Effector memory CD4-positive, alpha-beta T cell (primary cell): Measurements from ENCODE around the gene CCDC80.

ENCODE experiments used
- DNase-seq, 3 donors: peaks; one replicate each; pipeline ENCODE4 v3.0.0-alpha.2; 2020
- H3K27ac ChIP-seq: 2 replicates; pipeline ENCODE4 v1.7.0; 2013; ENCODE audit warnings: mild to moderate bottlenecking, low read length, moderate library complexity; ENCODE audit not compliant: insufficient read depth, poor library complexity, severe bottlenecking
- H3K27me3 ChIP-seq: replicated peaks from 2 replicates; pipeline ENCODE4 v1.7.0; 2013; ENCODE audit warnings: mild to moderate bottlenecking, low read length; ENCODE audit not compliant: insufficient read depth, control insufficient read depth, poor library complexity, severe bottlenecking
- H3K36me3 ChIP-seq: 2 replicates; pipeline ENCODE4 v1.7.0; 2013; ENCODE audit warnings: mild to moderate bottlenecking, low read length, moderate library complexity; ENCODE audit not compliant: control insufficient read depth, insufficient read depth
- H3K4me1 ChIP-seq: 2 replicates; pipeline ENCODE4 v1.7.0; 2013; ENCODE audit warnings: low read length, mild to moderate bottlenecking; ENCODE audit not compliant: control insufficient read depth, insufficient read depth, poor library complexity, severe bottlenecking
- H3K4me3 ChIP-seq: 2 replicates; pipeline ENCODE4 v1.7.0; 2013; ENCODE audit warnings: low read length, low read depth, mild to moderate bottlenecking; ENCODE audit not compliant: insufficient read depth, poor library complexity, severe bottlenecking
- H3K9me3 ChIP-seq: 2 replicates; pipeline ENCODE4 v1.7.0; 2013; ENCODE audit warnings: mild to moderate bottlenecking, low read length, moderate library complexity; ENCODE audit not compliant: control insufficient read depth
- total RNA-seq, 3 donors: gene quantifications; one replicate each; lab custom pipeline; 2026; lab: John Stamatoyannopoulos, UW

The CCDC80 gene, protein sequence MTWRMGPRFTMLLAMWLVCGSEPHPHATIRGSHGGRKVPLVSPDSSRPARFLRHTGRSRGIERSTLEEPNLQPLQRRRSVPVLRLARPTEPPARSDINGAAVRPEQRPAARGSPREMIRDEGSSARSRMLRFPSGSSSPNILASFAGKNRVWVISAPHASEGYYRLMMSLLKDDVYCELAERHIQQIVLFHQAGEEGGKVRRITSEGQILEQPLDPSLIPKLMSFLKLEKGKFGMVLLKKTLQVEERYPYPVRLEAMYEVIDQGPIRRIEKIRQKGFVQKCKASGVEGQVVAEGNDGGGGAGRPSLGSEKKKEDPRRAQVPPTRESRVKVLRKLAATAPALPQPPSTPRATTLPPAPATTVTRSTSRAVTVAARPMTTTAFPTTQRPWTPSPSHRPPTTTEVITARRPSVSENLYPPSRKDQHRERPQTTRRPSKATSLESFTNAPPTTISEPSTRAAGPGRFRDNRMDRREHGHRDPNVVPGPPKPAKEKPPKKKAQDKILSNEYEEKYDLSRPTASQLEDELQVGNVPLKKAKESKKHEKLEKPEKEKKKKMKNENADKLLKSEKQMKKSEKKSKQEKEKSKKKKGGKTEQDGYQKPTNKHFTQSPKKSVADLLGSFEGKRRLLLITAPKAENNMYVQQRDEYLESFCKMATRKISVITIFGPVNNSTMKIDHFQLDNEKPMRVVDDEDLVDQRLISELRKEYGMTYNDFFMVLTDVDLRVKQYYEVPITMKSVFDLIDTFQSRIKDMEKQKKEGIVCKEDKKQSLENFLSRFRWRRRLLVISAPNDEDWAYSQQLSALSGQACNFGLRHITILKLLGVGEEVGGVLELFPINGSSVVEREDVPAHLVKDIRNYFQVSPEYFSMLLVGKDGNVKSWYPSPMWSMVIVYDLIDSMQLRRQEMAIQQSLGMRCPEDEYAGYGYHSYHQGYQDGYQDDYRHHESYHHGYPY
- total RNA-seq = 0 reads per million in 3 donors

DNA sequence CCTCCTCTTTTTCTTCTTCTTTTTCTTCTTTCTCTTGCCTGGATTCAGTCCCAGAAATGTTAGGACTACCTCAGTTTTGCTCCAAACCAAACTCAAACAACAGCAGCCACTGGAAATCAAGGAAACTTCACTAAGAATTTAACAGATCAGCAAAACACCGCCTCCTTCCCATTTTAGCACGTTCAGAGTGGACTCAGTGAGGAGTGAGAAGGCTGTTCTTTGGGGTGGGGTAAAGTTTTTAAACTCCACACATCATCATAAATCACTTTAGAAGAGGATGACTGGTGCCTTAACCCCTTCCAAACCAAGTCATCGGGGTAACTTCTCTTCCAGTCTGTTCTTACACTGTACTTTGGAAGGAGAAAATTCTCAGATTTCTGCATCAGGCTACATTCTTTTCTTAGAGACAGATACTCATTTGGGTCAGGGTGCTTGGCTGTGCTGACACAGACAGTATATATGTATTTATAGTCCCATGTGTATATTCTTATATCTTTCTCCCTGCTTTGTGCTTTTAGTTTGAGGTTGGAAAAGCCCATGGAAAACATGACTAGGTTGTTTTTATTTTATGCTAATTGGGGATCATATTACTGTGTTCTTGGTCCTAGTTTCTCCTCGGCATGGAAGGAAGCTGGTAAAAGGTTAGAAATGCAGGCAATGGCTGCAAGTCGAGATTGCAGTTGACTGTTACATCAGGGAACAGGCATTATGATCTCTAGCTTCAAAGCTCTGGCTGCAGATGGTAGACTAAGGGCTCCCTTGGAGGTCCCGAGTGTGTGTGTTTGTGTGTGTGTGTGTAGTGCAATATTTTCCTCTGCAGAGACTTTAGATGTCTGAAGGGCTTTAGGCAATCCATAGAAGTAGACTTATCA is at the start of gene CCDC80:
Gene CCDC80 (minus strand): TSS at position 214 of the 872 bp plus-strand sequence. CDS start 1,238 bp downstream, outside the sequence.
- Histone ChIP-seq H3K9me3 (no peaks in the 10 kb centered on the region), H3K4me1 (no peaks in the 10 kb centered on the region), H3K4me3 (no peak within 1 kb of the TSS), H3K36me3 (no peaks in the 10 kb centered on the region), H3K27me3 (peaks cover 2% of the 10 kb centered on the region), H3K27ac (no peak within 1 kb of the TSS)
- no peak for DNase-seq

DNA sequence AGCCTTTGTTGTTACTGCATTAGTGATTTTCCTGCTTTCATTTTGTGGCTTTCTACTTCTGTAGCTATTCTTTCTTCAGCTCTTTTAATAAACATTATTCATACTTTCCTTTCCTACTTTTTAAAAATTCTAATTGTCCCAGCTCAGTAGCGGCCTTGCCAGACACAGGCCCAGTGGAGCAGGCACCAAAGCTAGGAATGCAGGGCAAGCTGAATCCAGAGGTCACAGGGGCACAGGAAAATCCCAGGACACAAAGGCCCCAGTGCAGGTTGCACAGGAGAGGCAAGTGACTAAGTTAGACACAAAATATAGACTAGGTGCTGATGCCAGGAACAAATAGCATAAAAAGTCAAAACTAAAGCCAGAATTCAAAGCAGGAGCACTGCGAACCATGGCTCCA is 49.0 kb upstream of the CCDC80 start:
- Histone ChIP-seq H3K27me3 (no peaks in the 10 kb centered on the region), H3K4me3 (no peak overlapping the region), H3K36me3 (no peaks in the 10 kb centered on the region), H3K9me3 (no peaks in the 10 kb centered on the region), H3K4me1 (no peaks in the 10 kb centered on the region), H3K27ac (no peak overlapping the region)
- DNase-seq = no peak

DNA sequence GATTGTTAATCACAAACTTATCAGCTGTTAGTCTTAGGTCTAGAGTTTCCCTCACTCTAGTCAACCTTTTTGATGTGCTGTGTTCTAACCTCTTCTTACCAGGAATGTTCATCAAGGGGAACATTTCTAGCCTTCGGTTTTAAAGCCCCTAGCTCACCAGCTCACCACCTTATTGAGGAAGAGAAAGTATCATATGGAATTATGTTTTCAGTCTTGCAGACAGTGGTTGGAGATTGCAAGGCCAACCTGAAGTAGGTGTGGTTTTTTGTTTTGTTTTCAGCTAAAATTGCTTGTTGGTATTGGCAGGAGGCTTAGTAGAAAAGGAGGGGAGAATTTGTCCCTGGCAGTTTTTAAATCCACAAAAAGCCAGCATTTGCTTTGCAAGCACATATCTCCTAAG is 48.4 kb upstream of the CCDC80 start:
- no peaks in the 10 kb centered on the region for H3K36me3 ChIP-seq
- H3K4me3 ChIP-seq = no peak overlapping the region
- no peaks in the 10 kb centered on the region for H3K27me3 ChIP-seq
- H3K4me1 ChIP-seq = no peaks in the 10 kb centered on the region
- no peaks in the 10 kb centered on the region for H3K9me3 ChIP-seq
- H3K27ac ChIP-seq = no peak overlapping the region
- no peak for DNase-seq

GRCh38 chr3:112688819-112689218 is 47.9 kb upstream of the CCDC80 start:
- Histone ChIP-seq H3K4me1 (no peaks in the 10 kb centered on the region), H3K27ac (no peak overlapping the region), H3K27me3 (no peaks in the 10 kb centered on the region), H3K9me3 (no peaks in the 10 kb centered on the region), H3K4me3 (no peak overlapping the region), H3K36me3 (no peaks in the 10 kb centered on the region)
- DNase-seq = no peak

DNA sequence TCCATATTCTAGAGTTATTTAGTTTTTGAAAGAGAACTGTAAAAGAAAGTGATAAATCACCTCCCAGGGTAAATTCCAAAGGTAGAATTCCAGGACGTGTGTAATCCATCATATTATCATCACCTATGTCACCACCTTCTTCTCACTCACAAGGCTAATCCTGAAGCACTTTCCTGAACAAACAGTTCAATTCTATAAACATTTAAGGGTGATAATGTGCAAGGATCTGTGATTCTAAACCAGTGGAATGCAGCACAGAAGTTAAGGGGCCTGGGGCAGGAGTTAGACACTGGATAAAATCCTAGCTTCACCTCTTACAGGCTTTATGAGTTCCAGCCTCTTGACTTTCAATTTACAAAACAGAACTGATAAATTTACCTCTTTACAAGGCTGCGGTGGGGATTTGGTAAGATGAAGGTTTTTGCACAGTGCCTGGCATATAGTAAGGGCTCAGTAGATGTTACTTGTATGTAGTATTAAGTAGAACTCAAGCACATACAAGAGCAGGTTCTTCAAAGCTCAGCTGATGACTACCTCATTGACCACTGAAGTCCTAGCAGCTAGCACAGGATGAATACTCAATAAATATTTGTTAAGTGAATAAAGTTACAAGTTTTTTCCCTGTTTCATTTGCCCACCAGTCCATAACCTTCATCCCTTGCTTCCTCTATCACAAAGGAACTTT is 47.3 kb upstream of the CCDC80 start:
- Histone ChIP-seq H3K27me3 (no peaks in the 10 kb centered on the region), H3K4me3 (no peak overlapping the region), H3K36me3 (no peaks in the 10 kb centered on the region), H3K27ac (no peak overlapping the region), H3K9me3 (no peaks in the 10 kb centered on the region), H3K4me1 (no peaks in the 10 kb centered on the region)
- DNase-seq = no peak

DNA sequence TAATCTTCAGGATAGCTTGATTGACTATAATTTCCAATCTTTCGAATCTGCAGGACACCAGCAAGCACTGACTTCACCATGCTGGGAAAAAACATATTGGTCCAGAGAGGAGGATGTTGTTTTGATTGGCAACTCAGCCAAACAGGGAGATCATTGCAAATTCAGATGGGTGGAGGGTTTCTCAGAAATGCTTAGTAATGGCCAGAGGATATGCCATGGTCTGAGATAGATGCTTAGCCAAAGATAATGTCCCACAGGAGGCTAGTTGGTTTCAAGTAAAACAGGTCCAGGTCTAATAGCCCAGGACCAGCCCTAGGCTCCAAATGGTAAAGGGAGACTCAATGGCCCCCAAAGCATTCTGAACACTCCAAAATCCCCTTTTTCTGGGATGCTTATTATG is 46.7 kb upstream of the CCDC80 start:
- Histone ChIP-seq H3K4me1 (no peaks in the 10 kb centered on the region), H3K4me3 (no peak overlapping the region)
- no peak for DNase-seq

GRCh38 chr3:112687211-112687610 is 46.3 kb upstream of the CCDC80 start:
- Histone ChIP-seq H3K36me3 (no peaks in the 10 kb centered on the region), H3K27ac (no peak overlapping the region), H3K4me1 (no peaks in the 10 kb centered on the region), H3K4me3 (no peak overlapping the region), H3K9me3 (no peaks in the 10 kb centered on the region), H3K27me3 (no peaks in the 10 kb centered on the region)
- no peak for DNase-seq

More for the DNA sequence above, 46.7 kb upstream of the CCDC80 start:
- no peak overlapping the region for H3K27ac ChIP-seq
- H3K36me3 ChIP-seq = no peaks in the 10 kb centered on the region
- H3K9me3 ChIP-seq = no peaks in the 10 kb centered on the region
- H3K27me3 ChIP-seq = no peaks in the 10 kb centered on the region

GRCh38 chr3:112685956-112686799 is 45.2 kb upstream of the CCDC80 start:
- no peak overlapping the region for H3K4me3 ChIP-seq
- no peak for DNase-seq
- no peaks in the 10 kb centered on the region for H3K9me3 ChIP-seq
- no peaks in the 10 kb centered on the region for H3K4me1 ChIP-seq
- no peaks in the 10 kb centered on the region for H3K27me3 ChIP-seq
- H3K27ac ChIP-seq = no peak overlapping the region
- no peaks in the 10 kb centered on the region for H3K36me3 ChIP-seq
